Measurements from ENCODE around the gene CYTH4.
A peak's percentile ranks its signal among the peaks of the same experiment; 100 is the strongest.

The CYTH4 gene

GRCh38 chr22:37331856-37332536, 49.7 kb downstream of the CYTH4 start:
- DNase-seq, result no peak

- DNase-seq, result no peak
Observed at GRCh38 chr22:37333724-37334460, 51.6 kb downstream of the CYTH4 start.

- DNase-seq, result no peak
Observed at GRCh38 chr22:37334461-37334858, 52.2 kb downstream of the CYTH4 start.

GRCh38 chr22:37334859-37335805, 52.8 kb downstream of the CYTH4 start:
- no peak for DNase-seq

GRCh38 chr22:37335806-37336199, 53.5 kb downstream of the CYTH4 start:
- DNase-seq, result no peak

- DNase-seq, result no peak
Observed at GRCh38 chr22:37336579-37336978, 54.3 kb downstream of the CYTH4 start.

- DNase-seq, result no peak
Observed at GRCh38 chr22:37337204-37337943, 55.1 kb downstream of the CYTH4 start.

- no peak for DNase-seq
Observed at GRCh38 chr22:37338539-37339246, 56.4 kb downstream of the CYTH4 start.

GRCh38 chr22:37340331-37341262, 58.3 kb downstream of the CYTH4 start:
- peak; percentile 53 for DNase-seq

- no peak for DNase-seq
Observed at GRCh38 chr22:37342065-37342464, 59.8 kb downstream of the CYTH4 start.

GRCh38 chr22:37343348-37343747, 61.0 kb downstream of the CYTH4 start:
- DNase-seq, result no peak

GRCh38 chr22:37343863-37344734, 61.8 kb downstream of the CYTH4 start:
- DNase-seq, result no peak

- no peak for DNase-seq
Observed at GRCh38 chr22:37344735-37345449, 62.6 kb downstream of the CYTH4 start.

- no peak for DNase-seq
Observed at GRCh38 chr22:37345863-37346504, 63.7 kb downstream of the CYTH4 start.

GRCh38 chr22:37346505-37346895, 64.2 kb downstream of the CYTH4 start:
- DNase-seq, result no peak

GRCh38 chr22:37349043-37349814, 66.9 kb downstream of the CYTH4 start:
- no peak for DNase-seq

- no peak for DNase-seq
Observed at GRCh38 chr22:37351232-37351631, 68.9 kb downstream of the CYTH4 start.

GRCh38 chr22:37352481-37352880, 70.2 kb downstream of the CYTH4 start:
- DNase-seq, result no peak

Data from NCI-H1417 treated with DMSO at 0.1 percent for 48 hours (cell line).